K562 (cell line): ENCODE results near the gene PKDREJ. TPM values are rescaled to one million over a fixed set of nuclear protein-coding genes. Genes with fewer than 3 reads are reported as not detected.

Source experiments
- ETV5 ChIP-seq: sonication (generic); formaldehyde crosslinking; IDR thresholded peaks from 2 replicates; pipeline ENCODE4 v1.4.0; 2020; ENCODE audit warnings: low read depth, mild to moderate bottlenecking, missing genetic modification reagents
- PRPF4 ChIP-seq: fragments of 200-400 bp; formaldehyde crosslinking; IDR thresholded peaks from one replicate; pipeline ENCODE4 v1.6.1; 2017; ENCODE audit warnings: low read length, low read depth, mild to moderate bottlenecking; ENCODE audit not compliant: insufficient read depth, poor library complexity, severe bottlenecking
- SMARCA5 ChIP-seq: fragments of 450-650 bp; IDR thresholded peaks from 2 replicates; pipeline ENCODE4 v1.6.1; 2016
- SRSF3 ChIP-seq: fragments of 200-400 bp; formaldehyde crosslinking; IDR thresholded peaks from 2 replicates; pipeline ENCODE4 v1.6.1; 2016; ENCODE audit warnings: mild to moderate bottlenecking, low read length, moderate library complexity; ENCODE audit not compliant: insufficient read depth
- ZNF232 ChIP-seq: sonication (generic); formaldehyde crosslinking; IDR thresholded peaks from 2 replicates; pipeline ENCODE4 v1.8.0; 2022; ENCODE audit warnings: mild to moderate bottlenecking, missing genetic modification reagents
- ZNF592 ChIP-seq: fragments of 450-650 bp; IDR thresholded peaks from 2 replicates; pipeline ENCODE4 v1.6.1; 2017; ENCODE audit warnings: antibody characterized with exemption, mild to moderate bottlenecking
- polyA plus RNA-seq, 8 experiments: library from polyadenylated mRNA; depleted of rRNA in 4 of 8; stranded (reverse) in 5 of 8; unstranded in 3 of 8; fragments of >200 nt; fragmentation: Nextera tagmentation in 2 of 8; fragmentation: Illumina TruSeq in 1 of 8; extraction: Ambion mirVana in 2 of 8; extraction: Trizol in 1 of 8; gene quantifications; 2 replicates each; pipeline versions ENCODE4 v1.2.1 to v1.2.3, GENCODE V29; 2011 to 2014; ENCODE audit warnings: inconsistent platforms in 1 of 8, missing spikeins in 1 of 8
- total RNA-seq, 7 experiments: library from RNA; depleted of rRNA in 6 of 7; stranded (reverse); fragments of >200 nt in 6 of 7; fragmentation: Illumina TruSeq in 2 of 7; extraction: Trizol in 2 of 7; gene quantifications; 2 replicates each; pipeline versions ENCODE4 v1.2.1 to v1.2.3, GENCODE V29; 2011 to 2021; ENCODE audit warnings: low replicate concordance in 1 of 7

PKDREJ gene
- total and polyA plus RNA-seq, 9 of the 15 experiments (the other 6 are each of a cell fraction or from before 2014, with no cell fraction given) = 0.03 TPM; not detected in 8

- TF ChIP-seq SRSF3 = no peak
- no peak for TF ChIP-seq PRPF4
- no peak for TF ChIP-seq ZNF592
- TF ChIP-seq SMARCA5 = no peak
- TF ChIP-seq ETV5 (CRISPR knock-in tag) = no peak
- no peak for TF ChIP-seq ZNF232 (CRISPR knock-in tag)
- TF ChIP-seq, all 486 proteins: peak for 0
Measured at GRCh38 chr22:46281866-46282678, 18.9 kb upstream of the PKDREJ start (continued).
